Choroid plexus epithelial cell (primary cell): ENCODE results near the gene RGS7.

Experiments used
- DNase-seq: peaks from one replicate; pipeline ENCODE4 v3.0.0-alpha.2; 2010; ENCODE audit warnings: low read depth
- H3K4me3 ChIP-seq: 2 replicates; pipeline ENCODE4 v1.5.1; 2011; ENCODE audit warnings: low read depth, mild to moderate bottlenecking, control low read depth, low read length, moderate library complexity
- TF ChIP-seq, protein P1 (sequence below): conservative IDR thresholded peaks from 2 replicates; pipeline ENCODE4 v1.5.1; 2011; ENCODE audit warnings: low read depth, mild to moderate bottlenecking, control low read depth, inconsistent platforms, low read length, moderate library complexity

Gene RGS7

DNA sequence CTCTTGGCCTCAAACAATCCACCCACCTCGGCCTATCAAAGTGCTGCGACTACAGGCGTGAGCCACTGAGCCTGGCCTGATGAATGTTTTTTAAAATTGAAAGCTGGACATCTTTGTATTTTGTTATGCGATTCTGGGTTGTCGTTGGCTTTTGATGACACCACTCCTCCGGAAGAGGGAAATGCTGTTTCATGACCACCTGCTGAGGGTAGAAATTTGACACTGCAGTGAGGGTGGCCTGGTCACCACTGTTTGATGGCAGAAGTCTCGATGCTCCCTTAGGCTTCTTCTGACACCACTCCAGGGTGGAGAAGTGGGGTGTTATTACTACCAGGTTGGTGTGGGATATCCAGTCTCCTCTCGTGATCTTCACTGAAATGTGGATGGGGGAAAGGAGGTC lies 357.2 kb downstream of the RGS7 start:
- no peak overlapping the region for H3K4me3 ChIP-seq
- TF ChIP-seq, protein P1, sequence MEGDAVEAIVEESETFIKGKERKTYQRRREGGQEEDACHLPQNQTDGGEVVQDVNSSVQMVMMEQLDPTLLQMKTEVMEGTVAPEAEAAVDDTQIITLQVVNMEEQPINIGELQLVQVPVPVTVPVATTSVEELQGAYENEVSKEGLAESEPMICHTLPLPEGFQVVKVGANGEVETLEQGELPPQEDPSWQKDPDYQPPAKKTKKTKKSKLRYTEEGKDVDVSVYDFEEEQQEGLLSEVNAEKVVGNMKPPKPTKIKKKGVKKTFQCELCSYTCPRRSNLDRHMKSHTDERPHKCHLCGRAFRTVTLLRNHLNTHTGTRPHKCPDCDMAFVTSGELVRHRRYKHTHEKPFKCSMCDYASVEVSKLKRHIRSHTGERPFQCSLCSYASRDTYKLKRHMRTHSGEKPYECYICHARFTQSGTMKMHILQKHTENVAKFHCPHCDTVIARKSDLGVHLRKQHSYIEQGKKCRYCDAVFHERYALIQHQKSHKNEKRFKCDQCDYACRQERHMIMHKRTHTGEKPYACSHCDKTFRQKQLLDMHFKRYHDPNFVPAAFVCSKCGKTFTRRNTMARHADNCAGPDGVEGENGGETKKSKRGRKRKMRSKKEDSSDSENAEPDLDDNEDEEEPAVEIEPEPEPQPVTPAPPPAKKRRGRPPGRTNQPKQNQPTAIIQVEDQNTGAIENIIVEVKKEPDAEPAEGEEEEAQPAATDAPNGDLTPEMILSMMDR = no peak
- DNase-seq = no peak

DNA sequence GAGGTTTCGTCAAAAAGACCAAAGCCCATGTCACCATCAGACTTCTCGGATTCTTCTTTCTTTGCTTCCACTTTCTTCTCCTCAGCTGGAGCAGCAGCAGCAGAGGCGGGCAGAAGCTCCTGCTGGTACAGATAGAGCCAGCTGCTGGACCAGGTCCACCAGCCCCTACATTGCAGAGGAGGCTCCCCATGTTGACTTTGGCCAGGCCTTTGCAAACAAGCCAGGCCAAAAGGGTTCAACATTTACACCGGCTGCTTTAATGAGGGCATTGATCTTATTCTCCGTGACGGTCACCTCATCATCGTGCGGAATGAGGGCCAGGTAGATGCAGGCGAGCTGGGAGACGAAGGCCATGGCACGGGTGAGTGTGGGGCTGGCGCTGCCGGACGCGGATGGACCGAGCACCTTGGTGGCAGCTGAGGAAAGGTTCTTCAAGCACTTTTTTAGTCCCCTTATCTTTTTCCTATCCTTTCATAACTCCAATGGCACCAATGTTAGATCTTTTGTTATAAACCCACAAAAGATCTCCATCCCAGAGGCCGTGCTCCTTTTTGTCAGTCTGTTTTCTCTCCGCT lies 358.5 kb downstream of the RGS7 start:
- TF ChIP-seq, protein P1 = no peak

DNA sequence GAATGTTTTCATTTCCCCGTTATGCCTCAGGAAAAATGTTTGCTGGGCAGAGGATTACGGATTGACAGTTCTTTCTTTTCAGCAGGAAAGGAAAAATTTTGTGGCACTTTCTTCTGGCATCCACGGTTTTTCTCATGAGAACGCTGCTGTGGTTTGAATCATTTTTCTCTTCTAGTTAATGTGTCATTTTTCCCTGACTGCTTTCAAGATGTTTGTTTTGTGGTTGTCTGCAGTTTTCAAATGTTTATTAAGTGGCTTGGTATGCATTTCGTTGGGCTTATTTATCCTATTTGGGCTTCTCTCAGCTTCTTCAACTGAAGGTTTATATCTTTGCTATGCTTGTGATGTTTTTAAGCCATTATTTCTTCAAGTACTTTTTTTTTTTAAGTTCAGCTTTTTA lies 359.0 kb downstream of the RGS7 start:
- H3K4me3 ChIP-seq = no peak overlapping the region
- no peak for DNase-seq
- TF ChIP-seq, protein P1 = no peak

More for the DNA sequence above, 358.5 kb downstream of the RGS7 start:
- H3K4me3 ChIP-seq = no peak overlapping the region
- no peak for DNase-seq

DNA sequence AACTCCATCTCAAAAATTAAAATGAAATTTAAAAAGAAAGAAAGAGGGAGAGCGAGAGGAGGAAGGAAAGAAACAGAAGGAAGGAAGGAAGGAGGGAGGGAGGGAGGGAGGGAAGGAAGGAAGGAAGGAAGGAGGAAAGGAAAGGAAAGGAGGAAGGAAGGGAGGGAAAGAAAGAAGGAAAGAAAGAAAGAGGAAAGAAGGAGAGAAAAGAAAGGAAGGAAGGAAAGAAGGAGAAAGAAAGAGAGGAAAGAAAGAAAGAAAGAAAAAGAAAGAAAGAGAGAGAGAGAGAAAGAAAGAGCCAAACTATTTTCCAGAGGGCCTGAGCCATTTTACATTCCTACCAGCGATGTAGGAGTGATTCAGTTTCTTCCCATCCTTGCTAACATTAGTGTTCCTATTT lies 364.0 kb downstream of the RGS7 start:
- no peak for DNase-seq
- TF ChIP-seq, protein P1 = no peak
- no peak overlapping the region for H3K4me3 ChIP-seq

DNA sequence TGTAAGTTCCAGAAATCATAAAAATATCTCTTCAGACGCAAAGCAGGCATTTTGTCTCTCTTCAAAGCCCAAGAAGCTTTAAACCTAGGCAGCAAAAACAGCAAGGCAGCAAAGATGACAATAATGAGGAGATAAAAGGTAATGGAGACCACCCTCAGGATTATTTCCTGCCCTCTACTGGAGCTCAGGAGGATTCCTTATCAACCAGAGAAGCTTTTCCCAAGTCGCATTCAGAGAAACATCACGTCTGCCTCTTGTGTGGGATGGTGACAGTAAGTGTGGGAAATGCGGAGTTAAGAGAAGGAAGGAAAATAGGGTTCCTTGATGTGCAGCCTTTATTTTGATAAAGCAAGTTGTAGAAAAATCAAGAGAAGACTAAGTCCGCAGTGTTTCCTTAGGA lies 365.8 kb downstream of the RGS7 start:
- TF ChIP-seq, protein P1 = no peak
- H3K4me3 ChIP-seq = no peak overlapping the region
- no peak for DNase-seq

DNA sequence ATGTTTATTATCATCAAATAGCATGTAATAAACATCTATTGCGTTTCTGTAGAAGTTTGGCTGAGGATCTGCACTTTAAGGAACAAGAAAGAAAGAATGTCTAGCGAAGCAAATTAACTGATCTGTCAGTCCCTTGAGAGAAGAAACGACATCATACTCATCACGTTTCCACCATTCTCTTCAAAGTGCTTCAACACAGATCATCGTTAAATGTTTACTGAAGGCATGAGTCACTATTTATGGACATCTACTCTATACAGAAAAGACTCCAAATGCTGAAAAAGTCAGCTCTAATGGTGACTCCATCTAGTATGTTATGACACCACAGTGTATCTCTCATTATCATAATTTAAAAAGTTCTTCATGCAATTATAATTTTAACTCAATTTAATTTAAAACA lies 369.1 kb downstream of the RGS7 start:
- TF ChIP-seq, protein P1 = no peak
- no peak for DNase-seq
- no peak overlapping the region for H3K4me3 ChIP-seq

DNA sequence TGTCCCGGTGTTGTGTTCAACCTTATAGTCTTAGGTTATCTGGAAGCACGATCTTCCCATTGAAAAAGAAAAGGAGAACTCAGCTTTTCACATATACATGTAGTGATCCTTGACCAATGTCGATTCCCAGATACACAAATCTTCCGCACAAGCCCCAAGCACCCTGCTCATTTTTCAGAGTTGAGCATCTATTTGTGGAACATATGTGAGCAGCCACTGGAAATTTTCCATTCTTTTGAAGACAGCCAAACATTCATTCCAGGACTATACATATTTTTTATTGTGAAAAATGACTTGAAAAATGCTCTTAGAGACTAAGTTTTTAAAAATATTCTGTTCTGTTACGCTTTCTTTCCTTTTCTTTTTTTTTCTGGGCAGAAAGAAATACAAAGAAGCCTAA lies 371.9 kb downstream of the RGS7 start:
- no peak overlapping the region for H3K4me3 ChIP-seq
- TF ChIP-seq, protein P1 = no peak
- DNase-seq = no peak
